Measurements from ENCODE around the gene MIER2. TPM values are rescaled to one million over a fixed set of nuclear protein-coding genes. Genes with fewer than 3 reads are reported as not detected.

Gene MIER2
- polyA plus RNA-seq, 4 donors, result 10.3 to 18.9 (median 14.4) TPM

- WGBS, 3 donors, result 5 to 8% (median 5%) methylated on average over 29 of the region's 29 CpGs
- no peak for FAIRE-seq
- Histone ChIP-seq H3K9me3 (ENCODE audit: control insufficient read depth in 2 of 2, insufficient read depth in 1 of 2, low read depth in 1 of 2, low read length in 1 of 2) (no peaks in the 10 kb centered on the region), H3K27ac (ENCODE audit: low read depth in 1 of 3, low read length in 2 of 3) (no peak overlapping the region), H3K36me3 (ENCODE audit: control insufficient read depth in 3 of 3, insufficient read depth in 2 of 3, low read depth in 1 of 3, low read length in 3 of 3) (no peaks in the 10 kb centered on the region), H3K4me3 (ENCODE audit: low read depth in 1 of 3, low read length in 3 of 3) (no peak overlapping the region), H3K27me3 (ENCODE audit: control insufficient read depth in 3 of 3, insufficient read depth in 3 of 3, low read length in 3 of 3) (peaks cover 0 to 33% (median 20%) of the 10 kb centered on the region in 3 donors), H3K4me1 (ENCODE audit: control insufficient read depth in 3 of 3, insufficient read depth in 2 of 3, low read depth in 1 of 3, low read length in 2 of 3) (peaks cover 0 to 11% (median 0%) of the 10 kb centered on the region in 3 donors)
- peak in 1 of 2 donors; percentile 33 for DNase-seq
Observed at GRCh38 chr19:294341-294945, 50.2 kb downstream of the MIER2 start.

GRCh38 chr19:293436-294110 is 51.0 kb downstream of the MIER2 start:
- Histone ChIP-seq H3K27ac (ENCODE audit: low read depth in 1 of 3, low read length in 2 of 3) (no peak overlapping the region), H3K9me3 (ENCODE audit: control insufficient read depth in 2 of 2, insufficient read depth in 1 of 2, low read depth in 1 of 2, low read length in 1 of 2) (no peaks in the 10 kb centered on the region), H3K4me1 (ENCODE audit: control insufficient read depth in 3 of 3, insufficient read depth in 2 of 3, low read depth in 1 of 3, low read length in 2 of 3) (peaks cover 0 to 11% (median 0%) of the 10 kb centered on the region in 3 donors), H3K4me3 (ENCODE audit: low read depth in 1 of 3, low read length in 3 of 3) (no peak overlapping the region), H3K36me3 (ENCODE audit: control insufficient read depth in 3 of 3, insufficient read depth in 2 of 3, low read depth in 1 of 3, low read length in 3 of 3) (no peaks in the 10 kb centered on the region), H3K27me3 (ENCODE audit: control insufficient read depth in 3 of 3, insufficient read depth in 3 of 3, low read length in 3 of 3) (peaks cover 0 to 33% (median 20%) of the 10 kb centered on the region in 3 donors)
- no peak for DNase-seq
- WGBS, 3 donors, result 43 to 72% (median 60%) methylated on average over 14 of the region's 14 CpGs
- no peak for FAIRE-seq

GRCh38 chr19:292951-293350 is 51.6 kb downstream of the MIER2 start:
- 76 to 87% (median 86%) methylated on average over 4 of the region's 4 CpGs for WGBS, 3 donors
- Histone ChIP-seq H3K27me3 (ENCODE audit: control insufficient read depth in 3 of 3, insufficient read depth in 3 of 3, low read length in 3 of 3) (peaks cover 0 to 33% (median 22%) of the 10 kb centered on the region in 3 donors), H3K4me1 (ENCODE audit: control insufficient read depth in 3 of 3, insufficient read depth in 2 of 3, low read depth in 1 of 3, low read length in 2 of 3) (peaks cover 0 to 11% (median 0%) of the 10 kb centered on the region in 3 donors)

GRCh38 chr19:292281-292884 is 52.2 kb downstream of the MIER2 start:
- peaks cover 0 to 33% (median 22%) of the 10 kb centered on the region in 3 donors for H3K27me3 ChIP-seq (ENCODE audit: control insufficient read depth in 3 of 3, insufficient read depth in 3 of 3, low read length in 3 of 3)
- peaks cover 0 to 11% (median 0%) of the 10 kb centered on the region in 3 donors for H3K4me1 ChIP-seq (ENCODE audit: control insufficient read depth in 3 of 3, insufficient read depth in 2 of 3, low read depth in 1 of 3, low read length in 2 of 3)
- DNase-seq (no peak), FAIRE-seq (no peak)
- no peaks in the 10 kb centered on the region for H3K9me3 ChIP-seq (ENCODE audit: control insufficient read depth in 2 of 2, insufficient read depth in 1 of 2, low read depth in 1 of 2, low read length in 1 of 2)
- 81 to 83% (median 82%) methylated on average over 15 of the region's 15 CpGs for whole genome bisulfite sequencing, 3 donors
- H3K4me3 ChIP-seq (ENCODE audit: low read depth in 1 of 3, low read length in 3 of 3), result peak overlapping the region in 1 of 3 donors; percentile 41
- peak overlapping the region in 1 of 3 donors; percentile 78 for H3K27ac ChIP-seq (ENCODE audit: low read depth in 1 of 3, low read length in 2 of 3)
- H3K36me3 ChIP-seq (ENCODE audit: control insufficient read depth in 3 of 3, insufficient read depth in 2 of 3, low read depth in 1 of 3, low read length in 3 of 3), result no peaks in the 10 kb centered on the region

More at GRCh38 chr19:292951-293350, 51.6 kb downstream of the MIER2 start:
- Histone ChIP-seq H3K36me3 (ENCODE audit: control insufficient read depth in 3 of 3, insufficient read depth in 2 of 3, low read depth in 1 of 3, low read length in 3 of 3) (no peaks in the 10 kb centered on the region), H3K4me3 (ENCODE audit: low read depth in 1 of 3, low read length in 3 of 3) (no peak overlapping the region), H3K9me3 (ENCODE audit: control insufficient read depth in 2 of 2, insufficient read depth in 1 of 2, low read depth in 1 of 2, low read length in 1 of 2) (no peaks in the 10 kb centered on the region), H3K27ac (ENCODE audit: low read depth in 1 of 3, low read length in 2 of 3) (no peak overlapping the region)
- FAIRE-seq (no peak), DNase-seq (no peak)

- FAIRE-seq, result no peak
- H3K27ac ChIP-seq (ENCODE audit: low read depth in 1 of 3, low read length in 2 of 3), result peak overlapping the region in 2 of 3 donors; percentile 78 to 85
- H3K4me3 ChIP-seq (ENCODE audit: low read depth in 1 of 3, low read length in 3 of 3), result peak overlapping the region in 1 of 3 donors; percentile 41
- H3K9me3 ChIP-seq (ENCODE audit: control insufficient read depth in 2 of 2, insufficient read depth in 1 of 2, low read depth in 1 of 2, low read length in 1 of 2), result no peaks in the 10 kb centered on the region
- no peaks in the 10 kb centered on the region for H3K36me3 ChIP-seq (ENCODE audit: control insufficient read depth in 3 of 3, insufficient read depth in 2 of 3, low read depth in 1 of 3, low read length in 3 of 3)
- peak; percentile 50 to 71 for DNase-seq
- 21 to 27% (median 22%) methylated on average over 40 to 69 of the region's 71 CpGs for WGBS, 3 donors
- H3K27me3 ChIP-seq (ENCODE audit: control insufficient read depth in 3 of 3, insufficient read depth in 3 of 3, low read length in 3 of 3), result peaks cover 0 to 33% (median 22%) of the 10 kb centered on the region in 3 donors
- H3K4me1 ChIP-seq (ENCODE audit: control insufficient read depth in 3 of 3, insufficient read depth in 2 of 3, low read depth in 1 of 3, low read length in 2 of 3), result peaks cover 0 to 11% (median 0%) of the 10 kb centered on the region in 3 donors
Observed at GRCh38 chr19:291561-292280, 52.9 kb downstream of the MIER2 start.

GRCh38 chr19:291006-291521 is 53.5 kb downstream of the MIER2 start, which contains the start of gene PLPP2:
Gene PLPP2 (minus strand): TSS chr19:291403. CDS start chr19:291336, 67 bp downstream.
- DNase-seq (peak; percentile 27 to 51), FAIRE-seq (no peak)
- WGBS, 3 donors, result 2 to 6% (median 5%) methylated on average over 12 to 57 of the region's 60 CpGs
- Histone ChIP-seq H3K4me3 (ENCODE audit: low read depth in 1 of 3, low read length in 3 of 3) (peak within 1 kb of the TSS in 2 of 3 donors; percentile 27 to 80), H3K4me1 (ENCODE audit: control insufficient read depth in 3 of 3, insufficient read depth in 2 of 3, low read depth in 1 of 3, low read length in 2 of 3) (peaks cover 0 to 11% (median 0%) of the 10 kb centered on the region in 3 donors), H3K36me3 (ENCODE audit: control insufficient read depth in 3 of 3, insufficient read depth in 2 of 3, low read depth in 1 of 3, low read length in 3 of 3) (no peaks in the 10 kb centered on the region), H3K27ac (ENCODE audit: low read depth in 1 of 3, low read length in 2 of 3) (peak within 1 kb of the TSS; percentile 28 to 97 (median 95)), H3K9me3 (ENCODE audit: control insufficient read depth in 2 of 2, insufficient read depth in 1 of 2, low read depth in 1 of 2, low read length in 1 of 2) (no peaks in the 10 kb centered on the region), H3K27me3 (ENCODE audit: control insufficient read depth in 3 of 3, insufficient read depth in 3 of 3, low read length in 3 of 3) (peaks cover 0 to 33% (median 22%) of the 10 kb centered on the region in 3 donors)

GRCh38 chr19:290372-291005 is 54.1 kb downstream of the MIER2 start:
- Histone ChIP-seq H3K27me3 (ENCODE audit: control insufficient read depth in 3 of 3, insufficient read depth in 3 of 3, low read length in 3 of 3) (peaks cover 0 to 33% (median 22%) of the 10 kb centered on the region in 3 donors), H3K4me1 (ENCODE audit: control insufficient read depth in 3 of 3, insufficient read depth in 2 of 3, low read depth in 1 of 3, low read length in 2 of 3) (peaks cover 0 to 11% (median 0%) of the 10 kb centered on the region in 3 donors), H3K9me3 (ENCODE audit: control insufficient read depth in 2 of 2, insufficient read depth in 1 of 2, low read depth in 1 of 2, low read length in 1 of 2) (no peaks in the 10 kb centered on the region), H3K27ac (ENCODE audit: low read depth in 1 of 3, low read length in 2 of 3) (peak overlapping the region; percentile 28 to 97 (median 95)), H3K36me3 (ENCODE audit: control insufficient read depth in 3 of 3, insufficient read depth in 2 of 3, low read depth in 1 of 3, low read length in 3 of 3) (no peaks in the 10 kb centered on the region), H3K4me3 (ENCODE audit: low read depth in 1 of 3, low read length in 3 of 3) (peak overlapping the region in 2 of 3 donors; percentile 27 to 80)
- 2 to 7% (median 3%) methylated on average over 33 to 51 of the region's 51 CpGs for WGBS, 3 donors
- DNase-seq, result peak in 1 of 2 donors; percentile 54
- no peak for FAIRE-seq
